Measurements from ENCODE around the gene HLA-B.

- no peak for TF ChIP-seq YY1 (IDR thresholded peaks at IDR 0.05; ENCODE audit: insufficient read depth, insufficient read length)
- TF ChIP-seq SUZ12 (IDR thresholded peaks at IDR 0.05; ENCODE audit: extremely low read depth, insufficient read depth, insufficient read length), result no peak
These were observed 48.2 kb downstream of the HLA-B start for GRCh38 chr6:31308845-31309175.

Measured in NT2/D1 (cell line).